ENCODE data around the gene TUBB2B. TPM values are rescaled to one million over a fixed set of nuclear protein-coding genes. Genes with fewer than 3 reads are reported as not detected.

The TUBB2B gene
- total RNA-seq, 2 experiments from 2014 or later, result 0.27 TPM; not detected in 1

GRCh38 chr6:3266170-3266569, 38.7 kb upstream of the TUBB2B start:
- no peaks in the 10 kb centered on the region for H3K9me2 ChIP-seq (ENCODE audit: insufficient read depth, low read length)
- H3K4me2 ChIP-seq (ENCODE audit: low read length), result no peak overlapping the region
- BruUV-seq (replicated peaks), result no TSS peak
- H3K4me3 ChIP-seq (ENCODE audit: low read depth, low read length, poor library complexity, severe bottlenecking), result no peak overlapping the region
- peaks cover 19% of the 10 kb centered on the region; the same call in 1 of the 2 replicates for H3K79me2 ChIP-seq (ENCODE audit: insufficient read depth, low read depth, low read length)
- H3K27ac ChIP-seq (ENCODE audit: low read depth, low read length, poor library complexity, severe bottlenecking), result no peak overlapping the region
- TF ChIP-seq CTCF (conservative IDR thresholded peaks at IDR 0.05; ENCODE audit: low read length) (no peak), EZH2phosphoT487 (IDR thresholded peaks at IDR 0.05; ENCODE audit: borderline replicate concordance, low read depth, low read length) (no peak)
- no peak for DNase-seq (ENCODE audit: low spot score)
- peaks cover 87% of the 10 kb centered on the region for H3K36me3 ChIP-seq (ENCODE audit: insufficient read depth, low read length)
- ChIA-PET POLR2A (no interaction called here), CTCF (ENCODE audit: unreplicated experiment) (no interaction called here)
- no peaks in the 10 kb centered on the region for H3K9me3 ChIP-seq (ENCODE audit: low read length)
- H4K20me1 ChIP-seq (ENCODE audit: insufficient read depth, low read length), result peaks cover 4% of the 10 kb centered on the region; the same call in 1 of the 2 replicates
- intact Hi-C loops (cut with micrococcal nuclease; ENCODE audit: unreplicated experiment), result no loop called here
- H2AFZ ChIP-seq (ENCODE audit: low read length), result no peak overlapping the region
- peaks cover under 1% of the 10 kb centered on the region for H3K4me1 ChIP-seq (ENCODE audit: insufficient read depth, low read length, poor library complexity, severe bottlenecking)

DNA sequence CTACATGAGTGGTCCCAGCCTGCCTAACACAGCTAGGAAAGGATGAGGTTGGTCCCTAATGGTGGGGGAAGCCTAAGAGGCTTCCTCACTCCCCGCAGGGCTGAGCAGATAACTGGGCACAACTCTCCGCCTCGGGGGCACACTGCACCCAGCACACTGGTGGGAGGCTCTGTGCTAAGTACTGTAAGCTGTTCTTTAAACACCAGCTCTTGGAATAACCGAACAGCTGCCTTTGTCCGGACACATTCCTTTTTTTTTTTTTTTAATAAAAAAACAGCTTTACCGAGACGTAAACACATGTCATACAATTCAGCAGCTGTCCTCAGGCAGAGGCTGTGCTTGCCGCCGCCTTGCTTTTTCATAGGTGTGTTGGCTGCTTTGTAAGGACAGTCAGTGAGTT, 38.2 kb upstream of the TUBB2B start:
- POLR2A ChIA-PET, result interaction anchor here (0.7 kb wide), 1 partner anchor 94 kb away, joined by 3 read pairs; no protein-coding TSS in a partner anchor
- Histone ChIP-seq H3K36me3 (ENCODE audit: insufficient read depth, low read length) (peaks cover 86% of the 10 kb centered on the region), H3K4me1 (ENCODE audit: insufficient read depth, low read length, poor library complexity, severe bottlenecking) (peaks cover 5% of the 10 kb centered on the region), H3K9me2 (ENCODE audit: insufficient read depth, low read length) (no peaks in the 10 kb centered on the region), H3K4me3 (ENCODE audit: low read depth, low read length, poor library complexity, severe bottlenecking) (no peak overlapping the region), H3K4me2 (ENCODE audit: low read length) (no peak overlapping the region), H3K79me2 (ENCODE audit: insufficient read depth, low read depth, low read length) (peaks cover 24% of the 10 kb centered on the region), H4K20me1 (ENCODE audit: insufficient read depth, low read length) (peaks cover 4% of the 10 kb centered on the region; the same call in 1 of the 2 replicates), H3K9me3 (ENCODE audit: low read length) (no peaks in the 10 kb centered on the region), H3K27ac (ENCODE audit: low read depth, low read length, poor library complexity, severe bottlenecking) (no peak overlapping the region), H2AFZ (ENCODE audit: low read length) (no peak overlapping the region)
- BruUV-seq (replicated peaks), result no TSS peak
- CTCF ChIA-PET (ENCODE audit: unreplicated experiment), result no interaction called here
- no peak for TF ChIP-seq CTCF (conservative IDR thresholded peaks at IDR 0.05; ENCODE audit: low read length)
- no peak for TF ChIP-seq EZH2phosphoT487 (IDR thresholded peaks at IDR 0.05; ENCODE audit: borderline replicate concordance, low read depth, low read length)
- intact Hi-C loops (cut with micrococcal nuclease; ENCODE audit: unreplicated experiment), result no loop called here
- DNase-seq (ENCODE audit: low spot score), result no peak

GRCh38 chr6:3264356-3264755, 36.9 kb upstream of the TUBB2B start:
- Histone ChIP-seq H2AFZ (ENCODE audit: low read length) (no peak overlapping the region), H3K9me2 (ENCODE audit: insufficient read depth, low read length) (no peaks in the 10 kb centered on the region), H3K4me1 (ENCODE audit: insufficient read depth, low read length, poor library complexity, severe bottlenecking) (peaks cover 10% of the 10 kb centered on the region), H3K4me3 (ENCODE audit: low read depth, low read length, poor library complexity, severe bottlenecking) (no peak overlapping the region), H3K9me3 (ENCODE audit: low read length) (no peaks in the 10 kb centered on the region), H3K79me2 (ENCODE audit: insufficient read depth, low read depth, low read length) (peaks cover 37% of the 10 kb centered on the region), H3K4me2 (ENCODE audit: low read length) (no peak overlapping the region), H3K36me3 (ENCODE audit: insufficient read depth, low read length) (peaks cover 79% of the 10 kb centered on the region), H4K20me1 (ENCODE audit: insufficient read depth, low read length) (peaks cover 4% of the 10 kb centered on the region; the same call in 1 of the 2 replicates), H3K27ac (ENCODE audit: low read depth, low read length, poor library complexity, severe bottlenecking) (no peak overlapping the region)
- intact Hi-C loops (cut with micrococcal nuclease; ENCODE audit: unreplicated experiment), result no loop called here
- no TSS peak for BruUV-seq (replicated peaks)
- ChIA-PET POLR2A (no interaction called here), CTCF (ENCODE audit: unreplicated experiment) (no interaction called here)
- TF ChIP-seq EZH2phosphoT487 (IDR thresholded peaks at IDR 0.05; ENCODE audit: borderline replicate concordance, low read depth, low read length) (no peak), CTCF (conservative IDR thresholded peaks at IDR 0.05; ENCODE audit: low read length) (no peak)
- DNase-seq (ENCODE audit: low spot score), result no peak

Data from OCI-LY7 (cell line).